ENCODE measurements around the gene GTF2F2. TPM values are rescaled to one million over a fixed set of nuclear protein-coding genes. Genes with fewer than 3 reads are reported as not detected.

GTF2F2 gene
- total and polyA plus RNA-seq, 9 of the 15 experiments (the other 6 are each of a cell fraction or from before 2014, with no cell fraction given), result 19.7 to 44.8 (median 32.4) TPM

DNA sequence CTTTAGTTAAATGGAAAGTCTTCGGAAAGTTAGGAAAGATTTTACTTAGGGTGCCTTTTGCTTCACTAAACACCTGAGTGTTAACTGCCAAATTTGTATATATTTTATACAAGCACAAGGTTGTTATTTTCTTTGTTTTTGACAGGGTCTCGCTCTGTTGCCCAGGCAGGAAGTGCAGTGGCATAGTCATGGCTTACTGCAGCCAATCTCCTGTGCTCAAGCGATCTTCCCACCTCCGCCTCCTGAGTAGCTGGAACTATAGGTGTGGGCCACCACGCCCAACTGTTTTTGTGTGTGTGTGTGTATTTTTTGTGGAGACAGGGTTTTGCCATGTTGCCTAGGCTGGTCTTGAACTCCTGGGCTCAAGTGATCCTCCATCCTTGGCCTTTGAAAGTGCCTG is 64.4 kb downstream of the GTF2F2 start:
- Histone ChIP-seq H2AFZ (ENCODE audit: low read depth, low read length) (no peak overlapping the region), H4K20me1 (replicated peaks; ENCODE audit: control insufficient read depth, insufficient read depth, low read length) (no peaks in the 10 kb centered on the region), H3K4me3 (no peak overlapping the region), H3K9ac (ENCODE audit: insufficient read depth in 1 of 2, low read depth in 2 of 2, low read length in 2 of 2) (no peak overlapping the region), H3K36me3 (ENCODE audit: control insufficient read depth, insufficient read depth, low read length) (peaks cover 8% of the 10 kb centered on the region; the same call in 2 of the 3 replicates), H3K27me3 (ENCODE audit: control insufficient read depth in 2 of 2, insufficient read depth in 2 of 2, low read length in 2 of 2) (no peaks in the 10 kb centered on the region), H3K4me2 (ENCODE audit: insufficient read depth, low read length) (no peak overlapping the region), H3K9me3 (replicated peaks; ENCODE audit: control insufficient read depth, insufficient read depth, low read depth, low read length) (no peaks in the 10 kb centered on the region), H3K79me2 (ENCODE audit: control insufficient read depth, insufficient read depth, low read length) (peaks cover 7% of the 10 kb centered on the region; the same call in 1 of the 3 replicates), H3K9me1 (ENCODE audit: control insufficient read depth, insufficient read depth, low read length) (no peaks in the 10 kb centered on the region), H3K4me1 (replicated peaks in 1 of 2; ENCODE audit: control insufficient read depth in 2 of 2, insufficient read depth in 2 of 2, low read length in 2 of 2) (no peaks in the 10 kb centered on the region; a peak in 1 of 5 replicates), H3K27ac (ENCODE audit: extremely low read depth, low read depth, low read length) (no peak overlapping the region)
- no peak for ATAC-seq
- ChIA-PET CTCF (ENCODE audit: low intra/inter-chr PET ratio) (no interaction called here), POLR2A (interaction anchor here (1.2 kb wide), 1 partner anchor 9 kb away, joined by 3 read pairs; no protein-coding TSS in a partner anchor)
- in situ Hi-C loops (cut with MboI), result no loop called here
- intact Hi-C loops (cut with micrococcal nuclease), result no loop called here
- FAIRE-seq, result no peak
- BruUV-seq (replicated peaks), result no TSS peak
- no peak for DNase-seq (ENCODE audit: extremely low read depth in 1 of 4, low spot score in 3 of 4)
- 91% methylated on average over 5 of the region's 5 CpGs for WGBS (ENCODE audit: insufficient coverage, low coverage, missing lambda C conversion rate)
- TF ChIP-seq HDAC2 (IDR thresholded peaks at IDR 0.05) (no peak), ZC3H8 (IDR thresholded peaks at IDR 0.05) (no peak), SNIP1 (IDR thresholded peaks at IDR 0.05; ENCODE audit: low read depth) (no peak), RFX5 (IDR thresholded peaks at IDR 0.05; ENCODE audit: low read depth, low read length) (no peak), NFXL1 (CRISPR knock-in tag; IDR thresholded peaks at IDR 0.05) (no peak), ZBED1 (IDR thresholded peaks at IDR 0.05) (no peak), SP2 (IDR thresholded peaks at IDR 0.05; ENCODE audit: extremely low read depth, low read depth, low read length, poor library complexity, severe bottlenecking) (no peak), MCM5 (IDR thresholded peaks at IDR 0.05; ENCODE audit: low read depth) (no peak), NFIX (CRISPR knock-in tag; IDR thresholded peaks at IDR 0.05; ENCODE audit: low read depth) (no peak)
- TF ChIP-seq, protein P1, sequence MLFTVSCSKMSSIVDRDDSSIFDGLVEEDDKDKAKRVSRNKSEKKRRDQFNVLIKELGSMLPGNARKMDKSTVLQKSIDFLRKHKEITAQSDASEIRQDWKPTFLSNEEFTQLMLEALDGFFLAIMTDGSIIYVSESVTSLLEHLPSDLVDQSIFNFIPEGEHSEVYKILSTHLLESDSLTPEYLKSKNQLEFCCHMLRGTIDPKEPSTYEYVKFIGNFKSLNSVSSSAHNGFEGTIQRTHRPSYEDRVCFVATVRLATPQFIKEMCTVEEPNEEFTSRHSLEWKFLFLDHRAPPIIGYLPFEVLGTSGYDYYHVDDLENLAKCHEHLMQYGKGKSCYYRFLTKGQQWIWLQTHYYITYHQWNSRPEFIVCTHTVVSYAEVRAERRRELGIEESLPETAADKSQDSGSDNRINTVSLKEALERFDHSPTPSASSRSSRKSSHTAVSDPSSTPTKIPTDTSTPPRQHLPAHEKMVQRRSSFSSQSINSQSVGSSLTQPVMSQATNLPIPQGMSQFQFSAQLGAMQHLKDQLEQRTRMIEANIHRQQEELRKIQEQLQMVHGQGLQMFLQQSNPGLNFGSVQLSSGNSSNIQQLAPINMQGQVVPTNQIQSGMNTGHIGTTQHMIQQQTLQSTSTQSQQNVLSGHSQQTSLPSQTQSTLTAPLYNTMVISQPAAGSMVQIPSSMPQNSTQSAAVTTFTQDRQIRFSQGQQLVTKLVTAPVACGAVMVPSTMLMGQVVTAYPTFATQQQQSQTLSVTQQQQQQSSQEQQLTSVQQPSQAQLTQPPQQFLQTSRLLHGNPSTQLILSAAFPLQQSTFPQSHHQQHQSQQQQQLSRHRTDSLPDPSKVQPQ (CRISPR knock-in tag; IDR thresholded peaks at IDR 0.05; ENCODE audit: borderline replicate concordance), result no peak
- TF ChIP-seq, protein P2, sequence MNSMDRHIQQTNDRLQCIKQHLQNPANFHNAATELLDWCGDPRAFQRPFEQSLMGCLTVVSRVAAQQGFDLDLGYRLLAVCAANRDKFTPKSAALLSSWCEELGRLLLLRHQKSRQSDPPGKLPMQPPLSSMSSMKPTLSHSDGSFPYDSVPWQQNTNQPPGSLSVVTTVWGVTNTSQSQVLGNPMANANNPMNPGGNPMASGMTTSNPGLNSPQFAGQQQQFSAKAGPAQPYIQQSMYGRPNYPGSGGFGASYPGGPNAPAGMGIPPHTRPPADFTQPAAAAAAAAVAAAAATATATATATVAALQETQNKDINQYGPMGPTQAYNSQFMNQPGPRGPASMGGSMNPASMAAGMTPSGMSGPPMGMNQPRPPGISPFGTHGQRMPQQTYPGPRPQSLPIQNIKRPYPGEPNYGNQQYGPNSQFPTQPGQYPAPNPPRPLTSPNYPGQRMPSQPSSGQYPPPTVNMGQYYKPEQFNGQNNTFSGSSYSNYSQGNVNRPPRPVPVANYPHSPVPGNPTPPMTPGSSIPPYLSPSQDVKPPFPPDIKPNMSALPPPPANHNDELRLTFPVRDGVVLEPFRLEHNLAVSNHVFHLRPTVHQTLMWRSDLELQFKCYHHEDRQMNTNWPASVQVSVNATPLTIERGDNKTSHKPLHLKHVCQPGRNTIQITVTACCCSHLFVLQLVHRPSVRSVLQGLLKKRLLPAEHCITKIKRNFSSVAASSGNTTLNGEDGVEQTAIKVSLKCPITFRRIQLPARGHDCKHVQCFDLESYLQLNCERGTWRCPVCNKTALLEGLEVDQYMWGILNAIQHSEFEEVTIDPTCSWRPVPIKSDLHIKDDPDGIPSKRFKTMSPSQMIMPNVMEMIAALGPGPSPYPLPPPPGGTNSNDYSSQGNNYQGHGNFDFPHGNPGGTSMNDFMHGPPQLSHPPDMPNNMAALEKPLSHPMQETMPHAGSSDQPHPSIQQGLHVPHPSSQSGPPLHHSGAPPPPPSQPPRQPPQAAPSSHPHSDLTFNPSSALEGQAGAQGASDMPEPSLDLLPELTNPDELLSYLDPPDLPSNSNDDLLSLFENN (IDR thresholded peaks at IDR 0.05; ENCODE audit: low read depth in 2 of 2, low read length in 2 of 2), result no peak
- TF ChIP-seq, protein P3, sequence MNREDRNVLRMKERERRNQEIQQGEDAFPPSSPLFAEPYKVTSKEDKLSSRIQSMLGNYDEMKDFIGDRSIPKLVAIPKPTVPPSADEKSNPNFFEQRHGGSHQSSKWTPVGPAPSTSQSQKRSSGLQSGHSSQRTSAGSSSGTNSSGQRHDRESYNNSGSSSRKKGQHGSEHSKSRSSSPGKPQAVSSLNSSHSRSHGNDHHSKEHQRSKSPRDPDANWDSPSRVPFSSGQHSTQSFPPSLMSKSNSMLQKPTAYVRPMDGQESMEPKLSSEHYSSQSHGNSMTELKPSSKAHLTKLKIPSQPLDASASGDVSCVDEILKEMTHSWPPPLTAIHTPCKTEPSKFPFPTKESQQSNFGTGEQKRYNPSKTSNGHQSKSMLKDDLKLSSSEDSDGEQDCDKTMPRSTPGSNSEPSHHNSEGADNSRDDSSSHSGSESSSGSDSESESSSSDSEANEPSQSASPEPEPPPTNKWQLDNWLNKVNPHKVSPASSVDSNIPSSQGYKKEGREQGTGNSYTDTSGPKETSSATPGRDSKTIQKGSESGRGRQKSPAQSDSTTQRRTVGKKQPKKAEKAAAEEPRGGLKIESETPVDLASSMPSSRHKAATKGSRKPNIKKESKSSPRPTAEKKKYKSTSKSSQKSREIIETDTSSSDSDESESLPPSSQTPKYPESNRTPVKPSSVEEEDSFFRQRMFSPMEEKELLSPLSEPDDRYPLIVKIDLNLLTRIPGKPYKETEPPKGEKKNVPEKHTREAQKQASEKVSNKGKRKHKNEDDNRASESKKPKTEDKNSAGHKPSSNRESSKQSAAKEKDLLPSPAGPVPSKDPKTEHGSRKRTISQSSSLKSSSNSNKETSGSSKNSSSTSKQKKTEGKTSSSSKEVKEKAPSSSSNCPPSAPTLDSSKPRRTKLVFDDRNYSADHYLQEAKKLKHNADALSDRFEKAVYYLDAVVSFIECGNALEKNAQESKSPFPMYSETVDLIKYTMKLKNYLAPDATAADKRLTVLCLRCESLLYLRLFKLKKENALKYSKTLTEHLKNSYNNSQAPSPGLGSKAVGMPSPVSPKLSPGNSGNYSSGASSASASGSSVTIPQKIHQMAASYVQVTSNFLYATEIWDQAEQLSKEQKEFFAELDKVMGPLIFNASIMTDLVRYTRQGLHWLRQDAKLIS (CRISPR knock-in tag; IDR thresholded peaks at IDR 0.05), result no peak
